ENCODE measurements around the gene LTN1. TPM values are rescaled to one million over a fixed set of nuclear protein-coding genes. Genes with fewer than 3 reads are reported as not detected.
"Not testable (repeated sequence)": the region's sequence is repeated elsewhere in the genome, so short reads cannot be mapped to it uniquely, and the experiment has no call there.

LTN1 gene
- total RNA-seq, 4 donors from 2014 or later, result 20.5 to 27.9 (median 21.4) TPM

- ATAC-seq (ENCODE audit: low FRiP score), result no peak
These were observed 60.0 kb downstream of the LTN1 start for GRCh38 chr21:28932717-28933116.

GRCh38 chr21:28931708-28932372 is 60.8 kb downstream of the LTN1 start:
- DNase-seq (ENCODE audit: low spot score); ATAC-seq (ENCODE audit: low FRiP score): not testable (repeated sequence)

More at GRCh38 chr21:28932717-28933116, 60.0 kb downstream of the LTN1 start:
- TF ChIP-seq CTCF (IDR thresholded peaks at IDR 0.05), result no peak
- DNase-seq (ENCODE audit: low spot score), result no peak

GRCh38 chr21:28928578-28929420 is 63.9 kb downstream of the LTN1 start:
- no peak for ATAC-seq (ENCODE audit: low FRiP score)

GRCh38 chr21:28927130-28927529 is 65.5 kb downstream of the LTN1 start:
- ATAC-seq (ENCODE audit: low FRiP score) (no peak), DNase-seq (ENCODE audit: low spot score) (no peak)
- TF ChIP-seq CTCF (IDR thresholded peaks at IDR 0.05), result no peak

More at GRCh38 chr21:28928578-28929420, 63.9 kb downstream of the LTN1 start:
- no peak for TF ChIP-seq CTCF (IDR thresholded peaks at IDR 0.05)
- no peak for DNase-seq (ENCODE audit: low spot score)

GRCh38 chr21:28923439-28923975 is 69.2 kb downstream of the LTN1 start:
- DNase-seq (ENCODE audit: low spot score), result no peak
- ATAC-seq (ENCODE audit: low FRiP score), result no peak
- TF ChIP-seq CTCF (IDR thresholded peaks at IDR 0.05), result no peak

GRCh38 chr21:28922368-28922767 is 70.3 kb downstream of the LTN1 start:
- TF ChIP-seq CTCF (IDR thresholded peaks at IDR 0.05), result no peak
- ATAC-seq (ENCODE audit: low FRiP score), result no peak
- no peak for DNase-seq (ENCODE audit: low spot score)

- TF ChIP-seq CTCF (IDR thresholded peaks at IDR 0.05), result no peak
- DNase-seq (ENCODE audit: low spot score) (no peak), ATAC-seq (ENCODE audit: low FRiP score) (no peak)
These were observed 76.4 kb downstream of the LTN1 start for GRCh38 chr21:28916150-28916893.

All from omental fat pad (tissue), 4 donors.